Endodermal cell (in vitro differentiated cells): ENCODE data around the gene C4orf50. TPM values are rescaled to one million over a fixed set of nuclear protein-coding genes. Genes with fewer than 3 reads are reported as not detected.
A peak's percentile ranks its signal among the peaks of the same experiment; 100 is the strongest.

Experiments used
- DNase-seq: peaks from one replicate; pipeline ENCODE4 v3.0.0-alpha.2; 2017
- H3K27ac ChIP-seq: 2 replicates; pipeline ENCODE4 v1.5.1; 2013; ENCODE audit warnings: mild to moderate bottlenecking, low read depth, low read length, moderate library complexity
- H3K27me3 ChIP-seq: 2 replicates; pipeline ENCODE4 v1.6.1; 2013; ENCODE audit warnings: mild to moderate bottlenecking, low read length, moderate library complexity; ENCODE audit not compliant: insufficient read depth, control insufficient read depth, poor library complexity, severe bottlenecking
- H3K36me3 ChIP-seq: 2 replicates; pipeline ENCODE4 v1.7.0; 2013; ENCODE audit warnings: mild to moderate bottlenecking, low read length, moderate library complexity; ENCODE audit not compliant: control insufficient read depth, insufficient read depth
- H3K4me1 ChIP-seq: one replicate; pipeline ENCODE4 v1.7.0; 2013; ENCODE audit warnings: low read length; ENCODE audit not compliant: control insufficient read depth, insufficient read depth
- H3K4me3 ChIP-seq: 2 replicates; pipeline ENCODE4 v1.5.1; 2013; ENCODE audit warnings: mild to moderate bottlenecking, low read length, moderate library complexity
- H3K9ac ChIP-seq: 2 replicates; pipeline ENCODE4 v1.6.1; 2013; ENCODE audit warnings: mild to moderate bottlenecking, low read length, moderate library complexity; ENCODE audit not compliant: poor library complexity, severe bottlenecking; ENCODE audit errors: extremely low read depth
- H3K9me3 ChIP-seq: 2 replicates; pipeline ENCODE4 v1.6.1; 2013; ENCODE audit warnings: mild to moderate bottlenecking, low read length, moderate library complexity; ENCODE audit not compliant: control insufficient read depth
- H3K27ac Mint-ChIP-seq: 2 replicates; pipeline ENCODE4 v1.8.0; 2020; ENCODE audit warnings: mixed read lengths
- H3K27me3 Mint-ChIP-seq: 2 replicates; pipeline ENCODE4 v1.8.0; 2021; ENCODE audit warnings: mild to moderate bottlenecking, mixed read lengths; ENCODE audit not compliant: insufficient read depth
- H3K36me3 Mint-ChIP-seq: 2 replicates; pipeline ENCODE4 v1.8.0; 2020; ENCODE audit warnings: low read depth, mixed read lengths
- H3K4me1 Mint-ChIP-seq: 2 replicates; pipeline ENCODE4 v1.8.0; 2020; ENCODE audit warnings: mixed read lengths
- H3K4me3 Mint-ChIP-seq: 2 replicates; pipeline ENCODE4 v1.8.0; 2020; ENCODE audit warnings: mild to moderate bottlenecking, moderate library complexity, mixed read lengths
- H3K9me3 Mint-ChIP-seq: 2 replicates; pipeline ENCODE4 v1.8.0; 2020; ENCODE audit warnings: mild to moderate bottlenecking, mixed read lengths
- WGBS, 2 experiments: methylation state at CpG; one replicate each; pipeline versions ENCODE4 v1.1.5 to v1.1.7; 2013; ENCODE audit warnings: missing lambda C conversion rate in 2 of 2, mixed read lengths in 1 of 2; ENCODE audit not compliant: insufficient coverage in 1 of 2, insufficient read length in 1 of 2; 5-methylcytosine and 5-hydroxymethylcytosine counted together
- total RNA-seq, 2 donors: library from RNA; stranded (reverse); fragmentation: NEBNext Ultra II Directional in 1 of 2; extraction: Animal tissue kit (Norgen Biotek cat#: 25700) in 1 of 2; gene quantifications; 2 replicates in 1 of 2; 3 replicates in 1 of 2; pipeline ENCODE4 v1.2.1, GENCODE V29; 2021
- TF ChIP-seq, protein P1 (sequence below): fragments of 200-600 bp; sonication (generic); conservative IDR thresholded peaks from 2 replicates; pipeline ENCODE4 v1.5.0; 2021; ENCODE audit warnings: antibody characterized with exemption, mild to moderate bottlenecking

Gene C4orf50
- total RNA-seq, 2 donors from 2014 or later, result 0.84 to 1.6 TPM

DNA sequence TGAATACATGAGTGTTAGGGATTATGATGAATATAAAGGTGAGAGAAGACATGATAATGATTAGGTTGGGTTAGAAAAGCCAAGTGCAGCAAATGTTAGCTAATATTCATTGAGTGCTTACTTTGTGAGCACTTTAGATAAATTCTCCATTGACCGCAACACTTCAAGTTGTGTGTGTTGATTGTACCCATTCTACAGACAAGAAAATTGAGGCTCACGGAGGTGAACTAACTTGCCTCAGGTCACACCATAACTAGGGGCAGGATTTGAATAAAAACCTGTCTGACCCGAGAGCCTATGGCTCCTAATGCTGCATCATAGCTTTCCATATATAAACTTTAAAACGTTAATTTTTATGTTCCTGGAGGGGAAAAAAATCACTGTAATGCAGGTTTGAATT, 15.2 kb upstream of the C4orf50 start:
- Mint-ChIP-seq H3K27me3 (peaks cover under 1% of the 10 kb centered on the region), H3K27ac (no peak overlapping the region), H3K9me3 (no peaks in the 10 kb centered on the region), H3K36me3 (no peaks in the 10 kb centered on the region), H3K4me3 (no peak overlapping the region), H3K4me1 (peaks cover 4% of the 10 kb centered on the region)
- Histone ChIP-seq H3K9ac (no peak overlapping the region), H3K36me3 (no peaks in the 10 kb centered on the region), H3K9me3 (no peaks in the 10 kb centered on the region), H3K4me3 (no peak overlapping the region), H3K27ac (no peak overlapping the region), H3K27me3 (no peaks in the 10 kb centered on the region), H3K4me1 (peaks cover 5% of the 10 kb centered on the region)
- TF ChIP-seq, protein P1, sequence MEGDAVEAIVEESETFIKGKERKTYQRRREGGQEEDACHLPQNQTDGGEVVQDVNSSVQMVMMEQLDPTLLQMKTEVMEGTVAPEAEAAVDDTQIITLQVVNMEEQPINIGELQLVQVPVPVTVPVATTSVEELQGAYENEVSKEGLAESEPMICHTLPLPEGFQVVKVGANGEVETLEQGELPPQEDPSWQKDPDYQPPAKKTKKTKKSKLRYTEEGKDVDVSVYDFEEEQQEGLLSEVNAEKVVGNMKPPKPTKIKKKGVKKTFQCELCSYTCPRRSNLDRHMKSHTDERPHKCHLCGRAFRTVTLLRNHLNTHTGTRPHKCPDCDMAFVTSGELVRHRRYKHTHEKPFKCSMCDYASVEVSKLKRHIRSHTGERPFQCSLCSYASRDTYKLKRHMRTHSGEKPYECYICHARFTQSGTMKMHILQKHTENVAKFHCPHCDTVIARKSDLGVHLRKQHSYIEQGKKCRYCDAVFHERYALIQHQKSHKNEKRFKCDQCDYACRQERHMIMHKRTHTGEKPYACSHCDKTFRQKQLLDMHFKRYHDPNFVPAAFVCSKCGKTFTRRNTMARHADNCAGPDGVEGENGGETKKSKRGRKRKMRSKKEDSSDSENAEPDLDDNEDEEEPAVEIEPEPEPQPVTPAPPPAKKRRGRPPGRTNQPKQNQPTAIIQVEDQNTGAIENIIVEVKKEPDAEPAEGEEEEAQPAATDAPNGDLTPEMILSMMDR, result no peak
- DNase-seq, result no peak
- 93 to 100% methylated on average over 2 to 4 of the region's 4 CpGs for WGBS, 2 experiments

DNA sequence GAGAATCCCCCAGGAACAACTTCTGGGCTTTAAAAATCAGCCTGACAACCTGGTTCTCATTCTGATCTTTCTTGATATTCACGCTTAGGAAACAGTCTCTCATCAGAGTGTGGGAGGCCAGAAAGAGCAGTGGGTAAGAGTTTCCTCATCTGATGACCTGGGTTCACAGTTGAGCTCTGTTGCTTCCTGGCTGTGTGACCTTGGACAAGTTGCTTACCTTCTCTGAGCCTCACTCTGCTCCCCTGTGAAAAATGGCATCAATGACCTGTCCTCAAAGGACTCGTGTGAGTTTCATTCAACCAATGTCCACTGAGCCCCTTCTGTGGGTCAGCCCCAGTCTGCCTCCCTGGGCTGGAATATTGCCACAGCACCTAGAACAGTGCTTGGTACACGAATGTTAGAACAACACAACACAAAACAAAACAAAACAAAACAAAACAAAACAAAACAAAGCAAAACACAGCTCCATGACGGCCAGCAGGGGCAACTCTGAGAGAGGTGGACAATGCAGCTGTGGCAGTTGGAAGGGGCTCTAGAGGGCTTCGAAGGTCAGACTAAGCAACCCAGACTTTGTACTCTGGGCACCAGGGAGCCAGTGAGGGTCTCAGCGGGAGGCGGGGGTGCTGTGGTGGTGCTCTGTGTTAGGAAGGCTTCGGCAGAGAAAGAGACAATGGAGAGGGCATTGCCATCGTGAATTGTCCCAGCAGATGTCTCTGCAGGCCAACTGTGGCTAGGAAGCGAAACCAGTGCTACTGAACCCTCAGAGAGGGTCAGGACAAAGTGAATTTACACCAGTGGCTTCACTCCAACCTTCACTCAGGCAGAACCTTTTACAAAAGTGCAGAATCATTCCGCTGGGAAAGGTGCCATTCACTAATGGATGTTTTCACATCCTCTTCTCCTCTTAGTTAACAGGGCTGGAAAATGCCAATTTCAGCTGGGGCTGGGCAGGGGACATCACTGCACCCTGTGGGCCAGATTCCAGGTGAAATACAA, 14.3 kb upstream of the C4orf50 start:
- Mint-ChIP-seq H3K4me1 (peaks cover 4% of the 10 kb centered on the region), H3K27ac (no peak overlapping the region), H3K27me3 (no peaks in the 10 kb centered on the region), H3K36me3 (no peaks in the 10 kb centered on the region), H3K4me3 (no peak overlapping the region), H3K9me3 (no peaks in the 10 kb centered on the region)
- H3K27me3 ChIP-seq, result no peaks in the 10 kb centered on the region
- H3K9me3 ChIP-seq, result no peaks in the 10 kb centered on the region
- TF ChIP-seq, protein P1, result peak; percentile 41
- peaks cover 5% of the 10 kb centered on the region for H3K4me1 ChIP-seq
- no peak for DNase-seq
- 84 to 90% methylated on average over 9 to 11 of the region's 11 CpGs for WGBS, 2 experiments
- no peak overlapping the region for H3K27ac ChIP-seq
- no peak overlapping the region for H3K9ac ChIP-seq
- H3K36me3 ChIP-seq, result no peaks in the 10 kb centered on the region
- no peak overlapping the region for H3K4me3 ChIP-seq

DNA sequence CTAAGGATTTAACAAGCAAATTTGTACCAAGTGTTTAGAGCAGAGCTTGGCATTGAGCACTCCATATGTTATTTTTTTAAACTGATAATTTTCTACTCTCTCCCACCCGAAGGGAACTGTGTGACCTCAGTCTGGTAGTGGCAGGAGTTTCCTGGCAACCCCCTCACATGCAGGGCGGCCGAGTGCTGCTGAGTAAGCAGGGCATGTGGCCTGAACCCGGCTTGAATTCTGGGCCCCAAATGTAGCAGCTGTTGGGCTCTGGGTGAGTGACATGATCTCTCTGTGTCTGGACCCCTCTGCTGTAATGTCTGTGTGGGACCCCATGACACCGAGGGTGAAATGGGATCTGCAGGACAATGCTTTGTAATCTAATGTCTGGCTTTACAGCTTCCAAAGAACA, 13.6 kb upstream of the C4orf50 start:
- no peak overlapping the region for H3K4me3 Mint-ChIP-seq
- peaks cover 5% of the 10 kb centered on the region for H3K4me1 ChIP-seq
- no peaks in the 10 kb centered on the region for H3K9me3 Mint-ChIP-seq
- H3K27ac Mint-ChIP-seq, result no peak overlapping the region
- TF ChIP-seq, protein P1, result no peak
- no peaks in the 10 kb centered on the region for H3K9me3 ChIP-seq
- no peak overlapping the region for H3K4me3 ChIP-seq
- no peaks in the 10 kb centered on the region for H3K27me3 Mint-ChIP-seq
- DNase-seq, result no peak
- H3K27ac ChIP-seq, result no peak overlapping the region
- H3K9ac ChIP-seq, result no peak overlapping the region
- H3K36me3 Mint-ChIP-seq, result no peaks in the 10 kb centered on the region
- H3K4me1 Mint-ChIP-seq, result peaks cover 4% of the 10 kb centered on the region
- H3K36me3 ChIP-seq, result no peaks in the 10 kb centered on the region
- WGBS, 2 experiments, result 91 to 100% methylated on average over 3 to 5 of the region's 5 CpGs
- H3K27me3 ChIP-seq, result no peaks in the 10 kb centered on the region
